RWPE2 (cell line): ENCODE data around the gene RPL28.

Source experiments
- ATAC-seq: fragments of 200-7000 bp; cut with Tn5 transposase; 3 replicates; pipeline ENCODE4 v1.9.1; 2021; ENCODE audit warnings: low read depth
- DNase-seq: peaks from one replicate; pipeline ENCODE4 v3.0.0-alpha.2; 2020; ENCODE audit warnings: low spot score
- H3K27ac ChIP-seq: fragments of 450-650 bp; 2 replicates; pipeline ENCODE4 v1.5.1; 2017; ENCODE audit warnings: mild to moderate bottlenecking; ENCODE audit not compliant: poor library complexity, severe bottlenecking
- H3K27me3 ChIP-seq: fragments of 250-450 bp; sonication (Bioruptor Pico); 2 replicates; pipeline ENCODE4 v1.5.1; 2021; ENCODE audit warnings: mild to moderate bottlenecking, moderate library complexity; ENCODE audit not compliant: insufficient read depth, poor library complexity, severe bottlenecking
- H3K36me3 ChIP-seq: fragments of 250-450 bp; sonication (Bioruptor Pico); 2 replicates; pipeline ENCODE4 v1.5.1; 2020; ENCODE audit warnings: low read depth, mild to moderate bottlenecking, moderate library complexity
- H3K4me1 ChIP-seq: fragments of 250-450 bp; sonication (Bioruptor Pico); 2 replicates; pipeline ENCODE4 v1.5.1; 2021; ENCODE audit warnings: mild to moderate bottlenecking, moderate library complexity; ENCODE audit not compliant: insufficient read depth, poor library complexity, severe bottlenecking
- H3K4me3 ChIP-seq: fragments of 250-450 bp; sonication (Bioruptor Pico); 2 replicates; pipeline ENCODE4 v1.5.1; 2021; ENCODE audit warnings: mild to moderate bottlenecking, moderate library complexity; ENCODE audit not compliant: severe bottlenecking
- H3K9me3 ChIP-seq: fragments of 250-450 bp; sonication (Bioruptor Pico); 2 replicates; pipeline ENCODE4 v1.5.1; 2021; ENCODE audit warnings: mild to moderate bottlenecking, moderate library complexity; ENCODE audit not compliant: severe bottlenecking
- CTCF ChIP-seq: fragments of 450-650 bp; IDR thresholded peaks from one replicate; pipeline ENCODE4 v1.5.1; 2017; ENCODE audit warnings: mild to moderate bottlenecking, moderate library complexity; ENCODE audit not compliant: poor library complexity, severe bottlenecking

The RPL28 gene

DNA sequence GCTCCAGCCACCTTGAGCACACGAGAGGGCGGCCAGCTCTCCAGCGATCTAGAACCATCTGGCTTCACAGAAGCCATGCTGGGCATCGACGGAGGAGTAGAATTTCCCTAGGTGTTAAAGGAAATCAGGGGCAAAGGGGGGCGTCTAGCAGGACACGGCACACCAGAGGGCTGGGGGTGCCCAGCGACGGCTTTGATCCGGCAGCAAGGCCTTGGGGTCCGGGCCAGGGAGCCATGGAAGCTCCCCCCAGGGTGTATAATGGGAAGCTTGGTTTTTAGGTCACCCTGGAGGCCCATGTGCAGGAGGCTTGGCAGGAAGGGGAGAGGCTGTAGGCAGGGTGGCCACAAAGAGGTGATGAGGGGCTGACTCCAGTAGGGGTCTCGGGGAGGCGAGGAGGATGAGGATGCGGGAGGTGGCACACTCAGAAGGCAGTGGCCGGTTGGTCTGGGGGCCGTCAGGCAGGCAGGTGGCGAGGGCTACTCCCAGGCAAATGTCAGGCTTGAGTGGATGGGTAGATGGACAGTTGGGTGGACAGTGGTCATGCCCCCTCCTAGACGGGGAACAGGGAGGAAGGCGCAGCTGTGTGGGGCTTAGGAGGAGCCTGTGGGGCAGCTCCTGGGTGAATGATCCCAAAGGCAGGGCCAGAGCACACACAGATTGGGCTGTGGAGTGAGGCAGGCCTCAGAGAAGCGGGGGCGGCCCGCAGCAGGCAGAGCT lies 40.5 kb upstream of the RPL28 start:
- DNase-seq: no peak
- Histone ChIP-seq H3K27ac (peak overlapping the region; percentile 59), H3K36me3 (peaks cover 13% of the 10 kb centered on the region; the same call in 1 of the 2 replicates), H3K4me1 (peaks cover 23% of the 10 kb centered on the region), H3K9me3 (no peaks in the 10 kb centered on the region), H3K4me3 (no peak overlapping the region), H3K27me3 (no peaks in the 10 kb centered on the region)
- ATAC-seq: no peak; the same call in 2 of the 3 replicates
- TF ChIP-seq CTCF: no peak

GRCh38 chr19:55345818-55346724 lies 39.7 kb upstream of the RPL28 start:
- Histone ChIP-seq H3K36me3 (peaks cover 13% of the 10 kb centered on the region; the same call in 1 of the 2 replicates), H3K4me3 (no peak overlapping the region), H3K27ac (peak overlapping the region; percentile 59), H3K9me3 (no peaks in the 10 kb centered on the region), H3K27me3 (no peaks in the 10 kb centered on the region), H3K4me1 (peaks cover 23% of the 10 kb centered on the region)
- DNase-seq: peak; percentile 84
- peak; percentile 43 for ATAC-seq
- no peak for TF ChIP-seq CTCF

GRCh38 chr19:55346725-55347441 lies 38.8 kb upstream of the RPL28 start:
- DNase-seq (no peak), ATAC-seq (no peak)
- Histone ChIP-seq H3K4me1 (peaks cover 27% of the 10 kb centered on the region), H3K36me3 (peaks cover 11% of the 10 kb centered on the region; the same call in 1 of the 2 replicates), H3K4me3 (no peak overlapping the region), H3K9me3 (no peaks in the 10 kb centered on the region), H3K27me3 (no peaks in the 10 kb centered on the region), H3K27ac (no peak overlapping the region)
- TF ChIP-seq CTCF: no peak

DNA sequence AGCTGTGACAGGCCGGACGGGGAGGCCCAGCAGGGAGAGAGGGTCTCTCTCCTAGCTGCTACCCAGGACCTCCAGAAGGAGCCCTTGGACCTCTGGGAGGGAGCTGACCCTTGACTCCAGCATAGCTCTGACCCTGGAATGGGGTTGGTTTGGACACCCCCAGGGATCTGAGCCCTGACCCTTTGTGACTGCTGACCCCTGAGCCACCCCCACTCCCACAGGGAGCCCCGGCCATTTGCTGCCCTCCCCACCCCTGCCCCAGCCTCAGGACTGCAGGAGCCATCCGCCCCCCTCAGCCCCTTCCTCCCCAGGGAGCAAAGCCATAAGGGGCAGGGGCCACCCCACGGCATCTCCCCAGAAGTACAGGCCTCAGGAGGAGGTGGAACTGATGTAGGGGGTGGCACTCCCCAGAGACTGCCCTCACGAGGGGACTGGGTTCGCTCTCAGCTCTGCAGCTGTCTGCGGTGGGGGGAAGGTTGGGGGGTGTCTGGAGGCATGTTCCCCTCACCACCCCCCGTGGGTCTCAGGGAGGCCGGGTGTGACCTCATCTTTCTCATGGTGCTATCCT lies 38.2 kb upstream of the RPL28 start:
- H3K27me3 ChIP-seq: no peaks in the 10 kb centered on the region
- DNase-seq (no peak), ATAC-seq (no peak)
- no peak overlapping the region for H3K4me3 ChIP-seq
- H3K36me3 ChIP-seq: peaks cover 10% of the 10 kb centered on the region; the same call in 1 of the 2 replicates
- H3K4me1 ChIP-seq: peaks cover 33% of the 10 kb centered on the region
- H3K9me3 ChIP-seq: no peaks in the 10 kb centered on the region
- no peak overlapping the region for H3K27ac ChIP-seq
- TF ChIP-seq CTCF: no peak
